HepG2 (cell line): ENCODE measurements around the gene NELFCD. TPM values are rescaled to one million over a fixed set of nuclear protein-coding genes. Genes with fewer than 3 reads are reported as not detected.

Experiments
- CBFB ChIP-seq: sonication (generic); formaldehyde crosslinking; IDR thresholded peaks from 2 replicates; pipeline ENCODE4 v1.4.0; 2020; ENCODE audit warnings: missing genetic modification reagents
- CBX1 ChIP-seq: IDR thresholded peaks from one replicate; pipeline ENCODE4 v1.6.1; 2016; ENCODE audit warnings: antibody characterized with exemption, low read depth
- CEBPG ChIP-seq: IDR thresholded peaks from 2 replicates; pipeline ENCODE4 v1.6.1; 2016
- EHMT2 ChIP-seq: fragments of 200-600 bp; sonication (generic); IDR thresholded peaks from 2 replicates; pipeline ENCODE4 v1.7.0; 2017; ENCODE audit warnings: antibody characterized with exemption, low read depth, low read length, borderline replicate concordance
- KIAA2018 ChIP-seq: sonication (generic); formaldehyde crosslinking; IDR thresholded peaks from 2 replicates; pipeline ENCODE4 v1.5.0; 2020; ENCODE audit warnings: mild to moderate bottlenecking, missing genetic modification reagents, borderline replicate concordance
- NCOA5 ChIP-seq: sonication (generic); formaldehyde crosslinking; IDR thresholded peaks from 2 replicates; pipeline ENCODE4 v1.4.0; 2020; ENCODE audit warnings: missing genetic modification reagents
- PAWR ChIP-seq: sonication (generic); formaldehyde crosslinking; IDR thresholded peaks from 2 replicates; pipeline ENCODE4 v1.4.0; 2020; ENCODE audit warnings: missing genetic modification reagents, mild to moderate bottlenecking, borderline replicate concordance
- PHF21A ChIP-seq: sonication (generic); formaldehyde crosslinking; IDR thresholded peaks from 2 replicates; pipeline ENCODE4 v1.5.0; 2020; ENCODE audit warnings: mild to moderate bottlenecking, missing genetic modification reagents
- PPARG ChIP-seq: conservative IDR thresholded peaks from 2 replicates; pipeline ENCODE4 v1.6.1; 2016; ENCODE audit warnings: missing biosample characterization, missing genetic modification reagents
- REPIN1 ChIP-seq: sonication (generic); formaldehyde crosslinking; IDR thresholded peaks from 2 replicates; pipeline ENCODE4 v1.8.0; 2022; ENCODE audit warnings: missing genetic modification reagents, low read depth, mild to moderate bottlenecking, borderline replicate concordance
- RNF2 ChIP-seq: fragments of 450-650 bp; conservative IDR thresholded peaks from 2 replicates; pipeline ENCODE4 v1.6.1; 2016; ENCODE audit warnings: low read depth
- SNRNP70 ChIP-seq: fragments of 200-400 bp; formaldehyde crosslinking; IDR thresholded peaks from 2 replicates; pipeline ENCODE4 v1.6.1; 2017; ENCODE audit warnings: mild to moderate bottlenecking, low read depth, low read length, moderate library complexity
- STAT6 ChIP-seq: sonication (generic); formaldehyde crosslinking; IDR thresholded peaks from 2 replicates; pipeline ENCODE4 v1.4.0; 2020; ENCODE audit warnings: missing genetic modification reagents, mild to moderate bottlenecking, borderline replicate concordance
- TGIF2 ChIP-seq: IDR thresholded peaks from 2 replicates; pipeline ENCODE4 v1.6.1; 2016; ENCODE audit warnings: control low read depth, missing compliant biosample characterization
- TOPORS ChIP-seq: sonication (generic); formaldehyde crosslinking; IDR thresholded peaks from 2 replicates; pipeline ENCODE4 v1.8.0; 2023; ENCODE audit warnings: mild to moderate bottlenecking, missing genetic modification reagents
- U2AF1 ChIP-seq: fragments of 200-400 bp; formaldehyde crosslinking; optimal IDR thresholded peaks from 2 replicates; pipeline ENCODE3; 2017; ENCODE audit warnings: mild to moderate bottlenecking, low read depth, low read length
- ZIK1 ChIP-seq: sonication (generic); formaldehyde crosslinking; IDR thresholded peaks from 2 replicates; pipeline ENCODE4 v1.5.0; 2020; ENCODE audit warnings: mild to moderate bottlenecking, low read depth, missing genetic modification reagents, borderline replicate concordance
- ZNF264 ChIP-seq: sonication (generic); formaldehyde crosslinking; IDR thresholded peaks from 2 replicates; pipeline ENCODE4 v1.4.0; 2020; ENCODE audit warnings: missing genetic modification reagents
- ZNF274 ChIP-seq: sonication (generic); formaldehyde crosslinking; IDR thresholded peaks from 2 replicates; pipeline ENCODE4 v1.5.1; 2020; ENCODE audit warnings: mild to moderate bottlenecking, missing genetic modification reagents
- ZNF432 ChIP-seq: sonication (generic); formaldehyde crosslinking; IDR thresholded peaks from 2 replicates; pipeline ENCODE4 v1.5.0; 2020; ENCODE audit warnings: missing genetic modification reagents, mild to moderate bottlenecking, borderline replicate concordance
- ZNF616 ChIP-seq: sonication (generic); formaldehyde crosslinking; IDR thresholded peaks from 2 replicates; pipeline ENCODE4 v1.5.0; 2020; ENCODE audit warnings: low read depth, mild to moderate bottlenecking, missing genetic modification reagents
- ZNF792 ChIP-seq: IDR thresholded peaks from 2 replicates; pipeline ENCODE4 v1.6.1; 2016
- polyA plus RNA-seq, 8 experiments: library from polyadenylated mRNA; depleted of rRNA in 3 of 8; stranded (reverse) in 7 of 8; unstranded in 1 of 8; fragments of >200 nt; fragmentation: Illumina TruSeq in 4 of 8; extraction: Trizol in 4 of 8; gene quantifications; 2 replicates each; pipeline versions ENCODE4 v1.2.1 to v1.2.3, GENCODE V29; 2011 to 2016; ENCODE audit warnings: low read depth in 4 of 8, missing spikeins in 1 of 8, mixed read lengths in 1 of 8; ENCODE audit not compliant: insufficient read depth in 1 of 8
- total RNA-seq, 5 experiments: library from RNA; depleted of rRNA; stranded (reverse); fragments of >200 nt; fragmentation: Illumina TruSeq; extraction: Trizol; gene quantifications; 2 replicates each; pipeline ENCODE4 v1.2.3, GENCODE V29; 2016; ENCODE audit warnings: low read depth in 1 of 5

Gene NELFCD
- total and polyA plus RNA-seq, 2 of the 13 experiments (the other 11 are each of a cell fraction or from before 2014, with no cell fraction given): 159 to 203 TPM

DNA sequence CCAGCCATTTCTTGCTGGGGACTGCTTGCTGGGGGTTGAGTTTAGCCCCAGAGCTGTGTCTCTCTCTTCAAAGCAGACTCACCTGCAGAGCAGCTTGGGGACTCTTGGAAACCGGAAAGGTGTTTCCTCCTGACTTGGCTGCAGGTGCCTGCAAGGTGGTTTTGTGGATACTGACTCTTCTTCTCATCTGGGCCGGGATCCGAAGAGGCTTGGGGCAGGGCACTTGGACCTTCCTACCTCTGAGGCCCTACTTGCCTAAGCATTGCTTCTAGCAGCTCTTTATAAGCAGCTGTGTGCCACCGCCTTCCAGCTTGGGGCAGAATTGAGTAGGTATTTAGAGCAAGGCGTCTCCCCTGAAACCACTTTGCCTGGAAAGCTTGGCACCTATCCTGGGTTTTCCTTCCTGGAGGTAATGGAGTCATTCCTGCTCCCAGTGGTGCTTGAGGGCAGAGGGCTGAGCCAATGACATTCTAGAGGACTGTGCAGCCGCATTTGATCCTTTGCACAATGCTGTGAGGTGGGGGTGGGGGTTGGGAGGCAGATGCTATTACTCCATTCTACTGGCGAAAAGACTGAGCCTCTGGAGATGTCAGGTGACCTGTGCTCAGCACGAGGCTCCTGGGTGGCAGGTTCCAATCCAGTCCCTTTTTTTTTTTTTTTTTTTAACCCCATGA lies 29.4 kb downstream of the NELFCD start (continued):
- TF ChIP-seq NCOA5 (CRISPR knock-in tag) (no peak), CEBPG (CRISPR knock-in tag) (peak; percentile 51), ZNF792 (no peak), KIAA2018 (CRISPR knock-in tag) (no peak), TGIF2 (CRISPR knock-in tag) (no peak), ZNF432 (no peak), CBFB (CRISPR knock-in tag) (no peak), PHF21A (CRISPR knock-in tag) (no peak; the same call in 1 of the 2 replicates), PPARG (no peak; the same call in 1 of the 2 replicates), TOPORS (CRISPR knock-in tag) (no peak), SNRNP70 (no peak), U2AF1 (no peak), CBX1 (peak; percentile 83), REPIN1 (no peak), EHMT2 (no peak), RNF2 (no peak), ZIK1 (CRISPR knock-in tag) (0 out of 2 replicates have a peak, but pooled peaks have one; percentile 4), ZNF264 (no peak), ZNF616 (0 out of 2 replicates have a peak, but pooled peaks have one; percentile 22), STAT6 (CRISPR knock-in tag) (no peak), PAWR (no peak), ZNF274 (CRISPR knock-in tag) (no peak)
